HG02623 (cell line): Measurements from ENCODE around the gene SERPINB5.
"Not testable (repeated sequence)": the region's sequence is repeated elsewhere in the genome, so short reads cannot be mapped to it uniquely, and the experiment has no call there.

Source experiments
- ATAC-seq: cut with Tn5 transposase; IDR thresholded peaks from one replicate; pipeline ENCODE4 v1.9.1; 2021; ENCODE audit warnings: moderate library complexity; ENCODE audit not compliant: unreplicated experiment

Gene SERPINB5

DNA sequence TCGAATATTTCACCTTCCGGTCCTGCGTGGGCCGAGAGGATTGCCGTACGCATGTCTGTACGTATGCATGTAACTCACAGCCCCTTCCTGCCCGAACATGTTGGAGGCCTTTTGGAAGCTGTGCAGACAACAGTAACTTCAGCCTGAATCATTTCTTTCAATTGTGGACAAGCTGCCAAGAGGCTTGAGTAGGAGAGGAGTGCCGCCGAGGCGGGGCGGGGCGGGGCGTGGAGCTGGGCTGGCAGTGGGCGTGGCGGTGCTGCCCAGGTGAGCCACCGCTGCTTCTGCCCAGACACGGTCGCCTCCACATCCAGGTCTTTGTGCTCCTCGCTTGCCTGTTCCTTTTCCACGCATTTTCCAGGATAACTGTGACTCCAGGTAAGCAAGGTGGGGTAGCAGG, at the start of gene SERPINB5:
TSS of gene SERPINB5 (plus strand) at position 291 of the 400 bp plus-strand sequence. CDS start 7,471 bp downstream, outside the sequence.
- no peak for ATAC-seq

- no peak for ATAC-seq
Observed at GRCh38 chr18:63427558-63427957, 49.2 kb upstream of the SERPINB5 start.

DNA sequence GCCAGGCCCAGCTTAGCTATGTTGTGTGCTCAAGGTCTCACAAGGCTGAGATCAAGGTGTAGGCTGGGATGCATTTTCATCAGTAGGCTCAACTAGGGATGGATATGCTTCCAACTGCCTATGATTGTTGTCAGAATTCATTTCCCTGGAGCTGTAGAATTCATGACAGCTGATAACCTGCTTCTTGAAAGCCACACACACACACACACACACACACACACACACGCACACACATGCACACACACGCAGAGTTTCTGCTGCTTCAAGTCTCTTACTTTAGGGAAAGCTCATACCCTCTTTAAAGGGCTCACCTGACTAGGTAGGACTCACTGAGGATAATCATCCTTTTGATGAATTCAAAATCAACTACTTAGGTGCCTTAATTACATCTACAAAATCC, 46.2 kb upstream of the SERPINB5 start:
- no peak for ATAC-seq

DNA sequence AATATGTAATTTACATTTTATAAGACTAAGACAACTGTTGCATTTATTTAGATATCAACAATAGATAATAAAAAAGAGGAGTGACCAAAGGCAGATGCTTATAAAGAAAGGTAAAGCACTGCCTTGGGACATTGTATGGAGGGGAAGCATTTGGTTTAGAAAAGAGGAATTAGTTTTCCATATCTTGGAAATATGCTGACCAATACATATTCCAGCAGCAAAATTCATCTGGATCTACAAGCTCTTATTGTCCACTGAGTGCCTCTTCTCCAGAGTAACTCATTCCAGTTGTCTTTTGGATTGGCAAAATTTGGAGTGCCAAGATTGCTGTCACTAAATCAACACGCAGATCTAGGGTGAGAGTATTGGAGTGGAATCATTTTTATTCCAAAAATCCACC, 45.6 kb upstream of the SERPINB5 start:
- no peak for ATAC-seq

GRCh38 chr18:63433334-63433866, 43.4 kb upstream of the SERPINB5 start:
- ATAC-seq, result no peak

DNA sequence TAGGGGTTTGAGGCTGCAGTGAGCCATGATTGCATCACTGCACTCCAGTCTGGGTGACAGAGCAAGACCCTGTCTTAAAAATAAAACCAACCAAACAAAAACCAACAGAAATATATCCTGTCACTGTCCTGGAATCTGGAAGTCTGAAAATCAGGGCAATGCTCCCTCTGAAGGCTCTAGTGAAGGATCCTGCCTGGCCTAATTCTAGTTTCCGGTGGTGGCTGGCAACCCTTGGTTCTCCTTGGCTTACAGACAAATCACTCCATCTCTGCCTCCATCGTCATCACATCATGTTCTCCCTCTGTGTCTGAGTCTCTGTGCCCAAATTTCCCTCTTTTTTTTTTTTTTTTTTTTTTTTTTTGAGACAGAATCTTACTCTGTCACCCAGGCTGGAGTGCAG, 38.6 kb upstream of the SERPINB5 start:
- ATAC-seq, result no peak

DNA sequence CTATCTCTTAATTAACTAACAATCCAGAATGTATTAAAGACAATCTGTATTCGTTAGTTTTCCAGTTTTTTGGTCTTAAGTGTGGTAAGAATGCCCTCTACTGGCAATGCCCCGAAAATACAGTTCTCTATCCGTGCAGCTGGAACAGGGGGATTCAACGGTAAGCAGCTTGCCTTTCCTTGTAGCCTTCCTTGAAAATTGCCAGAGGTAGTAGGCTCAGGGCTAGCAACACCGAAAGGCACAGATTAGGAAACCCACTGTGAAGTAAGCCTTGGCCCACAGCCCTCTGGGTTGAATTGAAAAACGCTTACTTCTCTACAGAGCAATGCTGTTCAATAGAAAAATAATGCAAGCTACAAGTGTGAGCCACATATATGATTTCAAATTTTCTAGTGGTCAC, 37.4 kb upstream of the SERPINB5 start:
- ATAC-seq, result no peak

GRCh38 chr18:63440219-63440618, 36.5 kb upstream of the SERPINB5 start:
- ATAC-seq, result no peak

GRCh38 chr18:63440881-63441280, 35.9 kb upstream of the SERPINB5 start:
- ATAC-seq, result no peak

DNA sequence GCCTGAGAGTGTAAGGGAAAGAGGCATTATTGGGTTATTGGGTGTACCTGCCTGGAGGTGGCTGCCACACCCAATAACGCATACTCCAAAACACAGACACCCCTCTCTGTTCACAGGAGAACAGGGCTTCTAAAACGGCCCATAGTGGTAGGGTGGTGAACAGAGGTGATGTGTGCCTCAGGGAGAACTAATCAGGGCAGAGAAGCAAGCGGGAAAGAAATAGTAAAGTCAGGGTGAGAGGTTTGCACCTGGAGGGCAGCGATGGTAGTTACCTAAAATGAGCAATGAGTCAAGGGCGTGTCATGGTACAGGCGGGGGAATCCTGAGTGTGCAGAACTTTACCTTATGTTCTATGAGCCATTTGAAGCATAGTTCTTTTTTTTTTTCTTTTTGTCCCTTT, 32.9 kb upstream of the SERPINB5 start:
- no peak for ATAC-seq

DNA sequence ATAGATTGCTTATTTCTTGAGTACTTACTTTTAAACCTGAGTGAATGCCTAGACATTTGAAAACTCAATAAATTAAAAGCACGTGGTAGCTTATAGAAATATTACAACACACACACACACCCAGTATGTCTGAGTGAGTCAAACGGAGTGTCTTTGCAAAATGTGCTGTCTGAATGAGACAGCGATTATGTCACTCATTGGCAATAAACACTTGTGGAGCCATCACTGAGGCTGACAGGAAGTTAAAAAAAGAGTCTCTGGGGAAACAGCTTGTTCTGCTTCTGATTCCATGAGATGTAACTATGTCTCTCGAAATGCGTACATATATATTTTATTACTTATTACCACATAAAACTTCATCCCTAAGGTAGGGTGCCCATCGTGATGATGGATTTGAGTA, 32.2 kb upstream of the SERPINB5 start:
- no peak for ATAC-seq

GRCh38 chr18:63445037-63445436, 31.7 kb upstream of the SERPINB5 start:
- no peak for ATAC-seq

DNA sequence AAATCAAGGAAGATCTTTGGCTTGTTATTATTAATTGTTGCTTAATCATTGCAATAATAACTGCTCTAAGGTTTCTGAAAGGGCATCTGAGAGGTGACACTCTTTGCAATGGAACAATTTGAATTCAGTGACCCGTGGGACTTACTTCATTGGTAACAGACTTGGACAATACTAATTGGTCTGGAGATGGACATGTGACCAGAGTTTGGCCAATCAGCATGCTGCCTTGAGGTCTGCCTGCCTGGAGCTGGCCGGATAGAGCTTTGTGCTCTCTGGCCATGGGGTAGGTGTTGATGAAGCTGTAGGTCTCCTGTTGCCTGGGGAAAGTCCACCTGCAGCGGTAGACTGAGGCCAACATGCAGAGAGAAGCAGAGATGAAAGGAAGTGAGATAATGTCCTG, 30.5 kb upstream of the SERPINB5 start:
- ATAC-seq, result no peak

DNA sequence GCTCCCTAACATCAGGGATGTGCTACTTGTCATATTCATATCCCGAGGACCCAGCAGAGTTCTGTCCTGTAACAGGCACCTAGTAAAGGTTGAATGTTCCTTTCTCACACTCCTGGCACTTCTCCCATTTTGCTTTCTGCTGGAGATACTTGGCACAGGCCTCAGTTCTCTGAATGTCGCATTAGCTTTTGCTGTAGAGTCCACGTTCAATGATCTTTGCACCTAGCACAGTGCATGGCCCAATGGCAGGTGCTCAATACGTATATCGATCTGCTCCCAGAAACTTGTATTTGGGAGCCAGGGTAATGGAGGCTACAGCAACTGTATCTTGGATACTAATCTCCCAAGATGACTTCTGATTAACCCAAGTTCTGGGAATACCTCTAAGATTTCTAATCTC, 29.7 kb upstream of the SERPINB5 start:
- no peak for ATAC-seq

DNA sequence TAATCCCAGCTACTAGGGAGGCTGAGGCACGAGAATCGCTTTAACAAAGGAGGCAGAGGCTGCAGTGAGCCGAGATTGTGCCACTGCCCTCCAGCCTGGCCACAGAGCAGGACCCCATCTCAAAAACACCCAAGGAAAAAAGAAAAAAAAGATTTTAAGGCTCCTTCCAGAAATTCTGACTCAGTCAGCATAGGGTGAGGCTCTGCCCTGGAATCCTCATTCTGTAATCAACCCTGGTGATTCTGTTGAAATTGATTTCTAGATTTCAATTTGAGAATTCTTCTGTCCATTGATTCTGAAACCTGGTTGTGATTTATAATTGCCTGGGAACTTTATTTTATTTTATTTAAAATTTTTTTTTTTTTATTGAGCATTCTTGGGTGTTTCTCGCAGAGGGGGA, 27.3 kb upstream of the SERPINB5 start:
- no peak for ATAC-seq

- ATAC-seq, result no peak
Observed at GRCh38 chr18:63451799-63452660, 24.7 kb upstream of the SERPINB5 start.

DNA sequence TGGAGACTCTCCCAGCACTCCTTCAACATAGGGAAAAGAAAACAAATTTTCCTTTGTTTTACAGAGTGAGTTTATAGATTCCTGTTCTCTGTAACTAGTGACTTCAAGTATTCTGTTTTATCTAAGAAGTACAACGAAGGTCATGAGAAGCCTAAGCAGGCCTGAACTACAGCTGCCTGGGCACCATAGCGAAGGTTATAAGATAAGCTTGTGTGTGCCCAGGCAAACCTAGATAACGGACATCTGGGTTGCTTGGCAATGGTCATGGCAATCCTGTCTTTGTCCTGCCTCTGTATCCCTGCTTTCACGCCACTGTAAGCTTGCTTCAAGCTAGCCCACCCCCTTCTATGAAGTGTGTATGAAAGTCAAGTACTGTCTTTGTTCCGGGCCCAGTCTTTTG, 24.0 kb upstream of the SERPINB5 start:
- not testable (repeated sequence) for ATAC-seq

- ATAC-seq, result no peak
Observed at GRCh38 chr18:63454497-63454896, 22.3 kb upstream of the SERPINB5 start.

DNA sequence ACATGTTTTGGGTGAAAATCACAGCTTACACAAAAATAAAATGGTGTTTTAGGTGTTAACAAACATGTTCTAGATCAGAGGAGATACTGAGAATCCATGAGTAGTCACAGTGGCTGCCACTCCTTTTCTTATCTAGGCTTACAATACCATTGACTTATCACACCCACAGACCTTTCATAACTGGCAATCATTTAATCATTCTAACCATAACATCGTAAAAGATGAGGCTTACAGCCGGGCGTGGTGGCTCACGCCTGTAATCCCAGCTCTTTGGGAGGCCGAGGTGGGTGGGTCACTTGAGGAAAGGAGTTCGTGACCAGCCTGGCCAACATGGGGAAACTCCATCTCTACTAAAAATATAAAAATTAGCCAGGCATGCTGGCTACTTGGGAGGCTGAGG, 18.8 kb upstream of the SERPINB5 start:
- ATAC-seq, result no peak

DNA sequence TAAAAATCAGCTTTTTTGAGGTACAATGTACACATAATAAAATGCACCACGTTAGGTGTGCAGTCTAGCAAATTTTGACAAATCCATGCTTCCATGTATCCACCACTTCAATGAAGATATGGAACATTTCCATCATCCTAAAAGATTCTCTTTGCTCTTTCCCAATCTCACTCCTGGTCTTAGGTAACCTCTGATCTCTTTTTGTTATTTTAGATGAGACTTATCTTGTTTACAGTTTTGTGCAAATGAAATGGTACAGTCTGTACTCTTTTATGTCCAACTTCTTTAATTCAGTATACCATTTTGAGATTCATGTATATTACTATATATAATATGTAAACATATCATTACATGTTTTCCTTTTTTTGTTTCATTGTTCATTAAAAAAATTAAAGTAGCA, 16.3 kb upstream of the SERPINB5 start:
- ATAC-seq, result no peak

DNA sequence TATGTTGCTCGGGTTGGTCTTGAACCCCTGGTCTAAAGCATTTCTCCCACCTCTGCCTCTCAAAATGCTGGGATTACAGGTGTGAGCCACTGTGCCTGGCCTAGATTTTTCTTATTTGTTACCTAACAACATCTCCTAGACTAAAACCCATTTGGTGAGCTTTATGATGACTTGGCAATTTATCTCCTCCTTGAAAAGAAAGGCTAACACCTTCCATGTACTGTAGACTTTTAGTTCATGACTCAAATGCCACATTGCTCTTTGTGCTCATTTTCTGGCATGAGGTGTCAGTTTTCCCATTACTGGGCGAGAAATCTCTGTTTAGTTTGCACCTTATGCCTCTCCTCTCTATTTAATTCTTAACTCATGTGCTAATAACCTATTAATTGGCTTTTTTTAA, 12.3 kb upstream of the SERPINB5 start:
- no peak for ATAC-seq

GRCh38 chr18:63465059-63465458, 11.7 kb upstream of the SERPINB5 start:
- ATAC-seq, result no peak

- ATAC-seq, result no peak
Observed at GRCh38 chr18:63467699-63468098, 9.1 kb upstream of the SERPINB5 start.
